GM18505 (cell line): ENCODE data around the gene MYO1D.

Experiments used
- ATAC-seq: cut with Tn5 transposase; IDR thresholded peaks from one replicate; pipeline ENCODE4 v1.9.1; 2021; ENCODE audit not compliant: unreplicated experiment
- POLR2A ChIP-seq: IDR thresholded peaks from 4 replicates; pipeline ENCODE4 v1.6.1; 2011; ENCODE audit warnings: borderline replicate concordance; ENCODE audit not compliant: insufficient read depth, insufficient read length; ENCODE audit errors: extremely low read depth

The MYO1D gene

DNA sequence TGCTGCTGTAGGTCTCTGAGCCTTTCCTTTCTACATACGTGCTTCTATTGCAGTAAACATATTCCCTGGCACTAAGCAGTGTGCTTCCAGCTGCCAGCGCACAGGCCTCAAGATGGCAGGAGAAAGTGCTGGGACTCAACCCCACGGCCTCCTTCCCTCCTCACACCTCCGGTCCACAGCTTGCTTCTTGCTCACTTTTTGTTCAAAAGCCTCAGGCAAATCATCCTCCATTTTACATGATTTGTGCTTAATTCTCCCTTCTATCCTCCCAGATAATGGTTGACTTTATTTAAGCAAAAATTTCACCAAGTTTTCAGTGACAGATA, 384.7 kb downstream of the MYO1D start:
- TF ChIP-seq POLR2A = no peak
- no peak for ATAC-seq

DNA sequence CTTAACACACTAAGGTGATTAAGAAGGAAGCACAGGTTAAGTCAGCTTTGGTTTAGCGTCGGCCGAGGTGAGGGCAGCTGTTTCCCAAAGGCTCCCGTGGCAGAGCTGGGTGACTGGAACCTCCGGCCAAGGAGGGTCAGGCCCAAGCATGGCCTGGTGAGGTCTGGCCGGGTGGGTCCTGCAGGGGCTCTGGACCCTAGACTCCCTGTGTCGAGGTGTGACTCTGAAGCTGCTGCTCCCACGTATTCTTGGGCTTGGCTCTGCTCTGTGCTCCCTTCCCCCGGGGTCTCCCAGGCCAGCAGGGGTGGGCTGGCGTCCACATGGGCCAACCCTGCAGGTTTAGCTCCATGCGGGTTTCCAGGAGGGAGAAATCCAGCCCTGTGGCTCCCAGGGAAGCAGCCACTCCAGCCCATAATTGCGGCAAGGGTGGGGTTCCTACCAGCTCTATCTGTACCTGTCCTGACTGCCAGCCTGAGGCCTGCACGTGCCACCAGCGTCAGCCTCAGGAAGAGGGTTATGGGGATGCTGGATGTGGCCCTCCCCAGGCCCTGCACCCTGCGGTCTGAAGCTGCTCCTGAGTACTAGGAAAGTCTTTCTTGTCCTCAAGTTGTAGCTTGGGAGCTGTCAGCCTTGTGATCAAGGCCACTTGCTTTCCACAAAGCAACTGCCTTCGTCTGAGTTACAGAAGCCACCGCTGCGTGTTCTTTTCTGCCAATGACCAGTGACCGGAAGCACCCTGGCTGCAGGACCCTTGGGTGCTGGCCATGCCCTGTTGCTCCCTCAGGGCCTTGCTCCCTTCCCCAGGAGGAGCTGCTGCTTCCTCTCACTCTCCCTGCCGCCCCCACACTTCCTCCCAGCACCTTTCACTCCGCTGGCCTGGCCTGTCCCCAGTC, 385.3 kb downstream of the MYO1D start:
- peak; percentile 57 for TF ChIP-seq POLR2A
- no peak for ATAC-seq

DNA sequence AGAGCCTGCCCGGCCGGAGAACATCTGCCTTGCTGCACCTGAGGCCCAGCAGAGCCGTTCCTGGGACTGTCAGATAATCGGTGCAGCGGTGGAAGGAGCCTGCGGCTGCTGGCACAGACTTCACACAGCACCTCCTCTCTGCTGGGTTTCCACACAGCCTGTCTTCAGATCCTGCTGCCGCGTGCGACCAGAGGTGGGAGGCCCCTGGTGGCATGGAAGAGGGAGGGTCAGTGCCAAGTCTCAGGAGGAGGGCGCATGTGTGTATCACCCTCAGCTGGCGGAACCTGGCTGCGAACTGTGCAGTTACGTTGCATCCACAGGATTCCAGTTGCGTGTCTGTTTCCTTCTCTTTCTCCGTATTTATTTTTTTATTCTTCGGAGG, 386.8 kb downstream of the MYO1D start:
- no peak for TF ChIP-seq POLR2A
- ATAC-seq = no peak

DNA sequence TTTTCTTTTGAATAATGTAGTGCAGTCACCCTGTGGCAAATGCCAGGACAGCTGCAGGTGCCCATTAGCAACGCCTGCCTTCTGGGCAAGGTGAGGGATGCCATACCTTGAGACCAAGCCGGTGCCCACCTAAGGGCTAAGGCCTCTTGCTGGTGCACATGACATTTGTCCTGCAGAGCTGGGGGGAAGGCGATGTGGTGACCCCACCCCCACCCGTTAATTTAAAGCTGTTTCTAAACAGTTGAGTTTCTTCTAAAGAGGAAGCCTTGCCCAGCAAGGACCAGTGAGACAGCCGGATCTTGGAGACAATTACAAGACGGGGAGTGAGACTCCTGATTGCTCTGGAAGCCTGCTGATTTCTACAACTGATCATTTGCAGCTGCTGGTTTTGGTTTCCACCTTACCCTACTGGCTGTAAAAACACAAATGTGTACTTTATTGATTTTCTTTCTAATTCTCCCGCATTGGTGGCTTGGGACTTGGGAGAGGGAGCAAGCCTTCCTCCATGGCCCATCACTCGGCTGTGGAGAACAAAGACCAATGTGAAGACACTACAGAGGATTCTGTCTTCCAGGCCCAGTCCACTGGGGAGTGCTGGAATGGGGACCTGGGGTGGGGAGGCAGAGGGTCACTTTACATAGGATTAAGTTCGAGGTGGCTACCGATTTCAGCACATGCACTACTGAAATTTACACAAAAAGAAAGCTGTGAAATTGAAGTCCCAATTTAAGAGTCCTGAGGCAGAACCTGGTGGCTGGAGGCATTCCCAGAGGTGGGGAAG, 387.4 kb downstream of the MYO1D start:
- no peak for ATAC-seq
- peak; percentile 23 for TF ChIP-seq POLR2A

GRCh38 chr17:32488604-32489180, 388.2 kb downstream of the MYO1D start:
- TF ChIP-seq POLR2A = no peak
- ATAC-seq = no peak

DNA sequence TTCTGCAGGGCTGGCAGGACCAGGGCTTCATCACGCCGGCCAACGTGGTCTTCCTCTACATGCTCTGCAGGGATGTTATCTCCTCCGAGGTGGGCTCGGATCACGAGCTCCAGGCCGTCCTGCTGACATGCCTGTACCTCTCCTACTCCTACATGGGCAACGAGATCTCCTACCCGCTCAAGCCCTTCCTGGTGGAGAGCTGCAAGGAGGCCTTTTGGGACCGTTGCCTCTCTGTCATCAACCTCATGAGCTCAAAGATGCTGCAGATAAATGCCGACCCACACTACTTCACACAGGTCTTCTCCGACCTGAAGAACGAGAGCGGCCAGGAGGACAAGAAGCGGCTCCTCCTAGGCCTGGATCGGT, 388.8 kb downstream of the MYO1D start:
- TF ChIP-seq POLR2A = no peak
- no peak for ATAC-seq

DNA sequence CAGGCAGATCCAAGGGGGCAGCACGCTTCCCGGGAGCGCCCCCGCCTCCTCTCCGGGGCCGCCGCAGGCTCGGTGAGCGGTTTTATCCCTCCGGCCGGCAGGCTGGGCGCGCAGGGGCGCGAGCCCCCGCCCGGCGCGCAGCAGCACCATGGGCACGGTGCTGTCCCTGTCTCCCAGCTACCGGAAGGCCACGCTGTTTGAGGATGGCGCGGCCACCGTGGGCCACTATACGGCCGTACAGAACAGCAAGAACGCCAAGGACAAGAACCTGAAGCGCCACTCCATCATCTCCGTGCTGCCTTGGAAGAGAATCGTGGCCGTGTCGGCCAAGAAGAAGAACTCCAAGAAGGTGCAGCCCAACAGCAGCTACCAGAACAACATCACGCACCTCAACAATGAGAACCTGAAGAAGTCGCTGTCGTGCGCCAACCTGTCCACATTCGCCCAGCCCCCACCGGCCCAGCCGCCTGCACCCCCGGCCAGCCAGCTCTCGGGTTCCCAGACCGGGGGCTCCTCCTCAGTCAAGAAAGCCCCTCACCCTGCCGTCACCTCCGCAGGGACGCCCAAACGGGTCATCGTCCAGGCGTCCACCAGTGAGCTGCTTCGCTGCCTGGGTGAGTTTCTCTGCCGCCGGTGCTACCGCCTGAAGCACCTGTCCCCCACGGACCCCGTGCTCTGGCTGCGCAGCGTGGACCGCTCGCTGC, 389.3 kb downstream of the MYO1D start:
- ATAC-seq = no peak
- peak; percentile 46 for TF ChIP-seq POLR2A

DNA sequence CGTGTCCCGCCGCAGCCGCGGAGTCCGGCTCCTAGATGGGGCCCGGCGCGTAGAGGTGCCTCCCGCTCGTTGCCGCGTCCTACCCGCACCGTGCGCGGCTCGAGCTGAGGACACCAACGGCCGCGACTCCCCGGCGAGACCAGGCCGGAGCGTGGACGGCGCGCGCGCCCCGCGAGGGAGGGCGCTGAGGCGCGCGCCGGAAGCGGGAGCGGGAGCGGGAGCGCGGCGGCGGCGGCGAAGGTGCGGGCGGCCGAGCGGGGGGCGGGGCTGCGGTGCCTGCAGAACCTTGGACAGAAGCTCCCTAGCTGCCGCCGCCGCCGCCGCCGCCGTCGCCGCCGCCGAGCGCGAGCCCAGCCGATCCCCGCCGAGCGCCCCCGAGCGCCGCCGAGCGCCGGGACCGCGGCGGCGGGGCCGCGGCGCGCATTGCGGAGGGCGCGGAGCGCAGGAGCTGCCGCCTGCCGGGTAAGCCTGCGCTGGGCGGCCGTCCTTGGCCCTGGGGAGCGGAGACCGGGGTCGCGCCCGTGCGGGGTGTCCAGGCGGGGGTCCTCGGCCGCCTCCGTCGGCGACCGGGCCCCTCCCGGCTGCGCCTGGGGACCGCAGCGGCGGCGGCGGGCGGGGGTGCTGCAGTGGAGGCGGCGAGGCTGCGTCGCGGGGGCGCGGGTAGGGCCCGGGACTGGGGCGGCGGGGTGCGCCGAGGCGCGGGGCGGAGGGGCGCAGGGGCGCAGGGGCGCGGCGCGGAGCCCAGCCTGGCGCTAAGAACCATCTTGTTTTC, 390.0 kb downstream of the MYO1D start, which contains the start of gene CDK5R1:
Gene CDK5R1 (plus strand): TSS at position 293 of the 772 bp plus-strand sequence. CDS start 628 bp downstream, outside the sequence.
- TF ChIP-seq POLR2A = peak; percentile 42

GRCh38 chr17:32486111-32486700, 390.7 kb downstream of the MYO1D start:
- ATAC-seq = peak; percentile 48

More for the DNA sequence above, 390.0 kb downstream of the MYO1D start, which contains the start of gene CDK5R1:
- peak; percentile 54 for ATAC-seq

GRCh38 chr17:32485261-32486110, 391.4 kb downstream of the MYO1D start:
- ATAC-seq = no peak
- TF ChIP-seq POLR2A = no peak

More at GRCh38 chr17:32486111-32486700, 390.7 kb downstream of the MYO1D start:
- TF ChIP-seq POLR2A = no peak

- TF ChIP-seq POLR2A = no peak
- no peak for ATAC-seq
Measured at GRCh38 chr17:32484628-32485027, 392.3 kb downstream of the MYO1D start.
